Measurements from ENCODE around the gene BAX. TPM values are rescaled to one million over a fixed set of nuclear protein-coding genes. Genes with fewer than 3 reads are reported as not detected.
A peak's percentile ranks its signal among the peaks of the same experiment; 100 is the strongest.

The BAX gene
- total and polyA plus RNA-seq, 9 of the 15 experiments (the other 6 are each of a cell fraction or from before 2014, with no cell fraction given): 3.2 to 95.4 (median 44.5) TPM

DNA sequence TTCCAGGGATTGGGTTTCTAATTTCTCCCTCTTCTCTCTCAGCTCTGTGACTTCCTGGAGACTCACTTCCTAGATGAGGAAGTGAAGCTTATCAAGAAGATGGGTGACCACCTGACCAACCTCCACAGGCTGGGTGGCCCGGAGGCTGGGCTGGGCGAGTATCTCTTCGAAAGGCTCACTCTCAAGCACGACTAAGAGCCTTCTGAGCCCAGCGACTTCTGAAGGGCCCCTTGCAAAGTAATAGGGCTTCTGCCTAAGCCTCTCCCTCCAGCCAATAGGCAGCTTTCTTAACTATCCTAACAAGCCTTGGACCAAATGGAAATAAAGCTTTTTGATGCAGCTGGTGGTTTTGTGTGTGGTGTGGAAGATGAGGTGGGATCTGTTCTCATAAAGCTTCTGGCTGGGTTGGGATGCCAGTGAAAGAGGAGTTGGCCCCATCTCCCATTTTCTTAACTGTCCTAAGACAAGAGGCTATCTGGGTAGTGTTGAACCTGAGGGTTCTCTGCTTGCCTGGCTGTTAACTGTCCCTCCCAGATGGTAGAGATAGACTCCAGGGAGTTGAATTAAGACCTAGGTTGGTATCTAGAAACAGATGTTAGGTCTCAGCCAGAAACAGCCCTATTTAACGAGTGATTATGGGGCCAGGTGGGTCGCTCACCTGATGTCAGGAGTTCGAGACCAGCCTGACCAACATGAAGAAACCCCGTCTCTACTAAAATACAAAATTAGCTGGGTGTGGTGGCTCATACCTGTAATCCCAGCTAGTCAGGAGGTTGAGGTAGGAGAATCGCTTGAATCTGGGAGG lies 12.1 kb downstream of the BAX start (continued):
- TF ChIP-seq, protein P1, sequence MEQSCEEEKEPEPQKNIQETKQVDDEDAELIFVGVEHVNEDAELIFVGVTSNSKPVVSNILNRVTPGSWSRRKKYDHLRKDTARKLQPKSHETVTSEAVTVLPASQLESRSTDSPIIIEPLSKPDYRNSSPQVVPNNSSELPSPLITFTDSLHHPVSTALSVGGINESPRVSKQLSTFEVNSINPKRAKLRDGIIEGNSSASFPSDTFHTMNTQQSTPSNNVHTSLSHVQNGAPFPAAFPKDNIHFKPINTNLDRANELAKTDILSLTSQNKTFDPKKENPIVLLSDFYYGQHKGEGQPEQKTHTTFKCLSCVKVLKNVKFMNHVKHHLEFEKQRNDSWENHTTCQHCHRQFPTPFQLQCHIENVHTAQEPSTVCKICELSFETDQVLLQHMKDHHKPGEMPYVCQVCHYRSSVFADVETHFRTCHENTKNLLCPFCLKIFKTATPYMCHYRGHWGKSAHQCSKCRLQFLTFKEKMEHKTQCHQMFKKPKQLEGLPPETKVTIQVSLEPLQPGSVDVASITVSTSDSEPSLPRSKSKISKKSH (CRISPR knock-in tag; IDR thresholded peaks at IDR 0.05): peak; percentile 7; the same call in 1 of the 2 replicates
- TF ChIP-seq EGR1 (conservative IDR thresholded peaks at IDR 0.05) (no peak), KLF1 (tag; IDR thresholded peaks at IDR 0.05) (no peak), ZNF436 (CRISPR knock-in tag; IDR thresholded peaks at IDR 0.05) (no peak; the same call in none of the 2 replicates), CREB1 (IDR thresholded peaks at IDR 0.05) (no peak; the same call in 1 of the 2 replicates), CREB1 (CRISPR knock-in tag; IDR thresholded peaks at IDR 0.05) (peak; percentile 14; the same call in 1 of the 2 replicates), MEF2D (tag; conservative IDR thresholded peaks at IDR 0.05; ENCODE audit: low read depth) (no peak), ELF4 (CRISPR knock-in tag; IDR thresholded peaks at IDR 0.05) (peak; percentile 61; the same call in 1 of the 2 replicates), SRSF1 (IDR thresholded peaks at IDR 0.05; ENCODE audit: low read depth, low read length) (no peak), ZNF551 (CRISPR knock-in tag; IDR thresholded peaks at IDR 0.05) (no peak), SMAD4 (CRISPR knock-in tag; conservative IDR thresholded peaks at IDR 0.05) (no peak), ZNF431 (CRISPR knock-in tag; IDR thresholded peaks at IDR 0.05) (no peak), SREBF1 (IDR thresholded peaks at IDR 0.05; ENCODE audit: borderline replicate concordance, low read depth, low read length) (no peak)
- TF ChIP-seq, protein P2, sequence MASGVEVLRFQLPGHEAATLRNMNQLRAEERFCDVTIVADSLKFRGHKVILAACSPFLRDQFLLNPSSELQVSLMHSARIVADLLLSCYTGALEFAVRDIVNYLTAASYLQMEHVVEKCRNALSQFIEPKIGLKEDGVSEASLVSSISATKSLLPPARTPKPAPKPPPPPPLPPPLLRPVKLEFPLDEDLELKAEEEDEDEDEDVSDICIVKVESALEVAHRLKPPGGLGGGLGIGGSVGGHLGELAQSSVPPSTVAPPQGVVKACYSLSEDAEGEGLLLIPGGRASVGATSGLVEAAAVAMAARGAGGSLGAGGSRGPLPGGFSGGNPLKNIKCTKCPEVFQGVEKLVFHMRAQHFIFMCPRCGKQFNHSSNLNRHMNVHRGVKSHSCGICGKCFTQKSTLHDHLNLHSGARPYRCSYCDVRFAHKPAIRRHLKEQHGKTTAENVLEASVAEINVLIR (CRISPR knock-in tag; IDR thresholded peaks at IDR 0.05): no peak
- TF ChIP-seq, protein P3, sequence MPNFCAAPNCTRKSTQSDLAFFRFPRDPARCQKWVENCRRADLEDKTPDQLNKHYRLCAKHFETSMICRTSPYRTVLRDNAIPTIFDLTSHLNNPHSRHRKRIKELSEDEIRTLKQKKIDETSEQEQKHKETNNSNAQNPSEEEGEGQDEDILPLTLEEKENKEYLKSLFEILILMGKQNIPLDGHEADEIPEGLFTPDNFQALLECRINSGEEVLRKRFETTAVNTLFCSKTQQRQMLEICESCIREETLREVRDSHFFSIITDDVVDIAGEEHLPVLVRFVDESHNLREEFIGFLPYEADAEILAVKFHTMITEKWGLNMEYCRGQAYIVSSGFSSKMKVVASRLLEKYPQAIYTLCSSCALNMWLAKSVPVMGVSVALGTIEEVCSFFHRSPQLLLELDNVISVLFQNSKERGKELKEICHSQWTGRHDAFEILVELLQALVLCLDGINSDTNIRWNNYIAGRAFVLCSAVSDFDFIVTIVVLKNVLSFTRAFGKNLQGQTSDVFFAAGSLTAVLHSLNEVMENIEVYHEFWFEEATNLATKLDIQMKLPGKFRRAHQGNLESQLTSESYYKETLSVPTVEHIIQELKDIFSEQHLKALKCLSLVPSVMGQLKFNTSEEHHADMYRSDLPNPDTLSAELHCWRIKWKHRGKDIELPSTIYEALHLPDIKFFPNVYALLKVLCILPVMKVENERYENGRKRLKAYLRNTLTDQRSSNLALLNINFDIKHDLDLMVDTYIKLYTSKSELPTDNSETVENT (CRISPR knock-in tag; IDR thresholded peaks at IDR 0.05): no peak
- TF ChIP-seq, protein P4, sequence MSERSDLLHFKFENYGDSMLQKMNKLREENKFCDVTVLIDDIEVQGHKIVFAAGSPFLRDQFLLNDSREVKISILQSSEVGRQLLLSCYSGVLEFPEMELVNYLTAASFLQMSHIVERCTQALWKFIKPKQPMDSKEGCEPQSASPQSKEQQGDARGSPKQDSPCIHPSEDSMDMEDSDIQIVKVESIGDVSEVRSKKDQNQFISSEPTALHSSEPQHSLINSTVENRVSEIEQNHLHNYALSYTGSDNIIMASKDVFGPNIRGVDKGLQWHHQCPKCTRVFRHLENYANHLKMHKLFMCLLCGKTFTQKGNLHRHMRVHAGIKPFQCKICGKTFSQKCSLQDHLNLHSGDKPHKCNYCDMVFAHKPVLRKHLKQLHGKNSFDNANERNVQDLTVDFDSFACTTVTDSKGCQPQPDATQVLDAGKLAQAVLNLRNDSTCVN (CRISPR knock-in tag; IDR thresholded peaks at IDR 0.05): no peak
- TF ChIP-seq, protein P5, sequence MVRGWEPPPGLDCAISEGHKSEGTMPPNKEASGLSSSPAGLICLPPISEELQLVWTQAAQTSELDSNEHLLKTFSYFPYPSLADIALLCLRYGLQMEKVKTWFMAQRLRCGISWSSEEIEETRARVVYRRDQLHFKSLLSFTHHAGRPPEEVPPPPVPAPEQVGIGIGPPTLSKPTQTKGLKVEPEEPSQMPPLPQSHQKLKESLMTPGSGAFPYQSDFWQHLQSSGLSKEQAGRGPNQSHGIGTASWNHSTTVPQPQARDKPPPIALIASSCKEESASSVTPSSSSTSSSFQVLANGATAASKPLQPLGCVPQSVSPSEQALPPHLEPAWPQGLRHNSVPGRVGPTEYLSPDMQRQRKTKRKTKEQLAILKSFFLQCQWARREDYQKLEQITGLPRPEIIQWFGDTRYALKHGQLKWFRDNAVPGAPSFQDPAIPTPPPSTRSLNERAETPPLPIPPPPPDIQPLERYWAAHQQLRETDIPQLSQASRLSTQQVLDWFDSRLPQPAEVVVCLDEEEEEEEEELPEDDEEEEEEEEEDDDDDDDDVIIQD (CRISPR knock-in tag; IDR thresholded peaks at IDR 0.05): no peak
